ENCODE results near the gene DHX35. TPM values are rescaled to one million over a fixed set of nuclear protein-coding genes. Genes with fewer than 3 reads are reported as not detected.

DHX35 gene
- total and polyA plus RNA-seq, 2 of the 8 experiments (the other 6 are each of a cell fraction or from before 2014, with no cell fraction given), result 21.9 to 27.7 TPM

DNA sequence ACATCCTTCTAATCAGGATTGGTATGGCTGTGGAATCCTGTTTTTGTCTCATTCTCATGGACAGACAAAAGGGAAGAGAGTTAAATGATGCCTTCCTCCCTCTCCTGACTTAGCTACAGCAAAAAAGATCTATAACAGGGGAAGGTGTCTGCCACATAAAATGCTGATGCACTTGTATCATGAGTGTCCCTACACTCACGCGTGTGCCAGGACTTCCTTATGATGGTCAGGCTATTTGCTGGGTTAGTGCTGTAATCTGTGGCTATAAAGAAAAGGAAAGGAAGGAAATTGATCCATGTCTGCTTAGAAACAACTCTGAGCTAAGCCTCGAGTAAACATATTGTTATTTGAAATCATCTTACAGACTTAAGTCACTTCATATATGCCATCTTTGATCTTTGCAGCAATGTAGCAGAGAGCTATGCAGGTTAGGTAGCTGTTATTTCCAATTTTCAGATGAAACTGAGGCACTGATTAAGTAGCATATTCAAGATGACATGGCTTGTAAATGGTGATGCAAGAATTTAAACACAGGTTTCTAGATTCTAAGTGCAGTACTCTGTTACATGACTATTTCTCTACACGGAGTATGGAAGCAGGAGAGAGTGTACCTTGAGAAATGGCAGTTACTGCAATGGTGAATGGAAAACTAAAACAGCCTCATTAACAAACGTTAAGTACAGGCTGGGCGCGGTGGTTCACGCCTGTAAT is 8.4 kb upstream of the DHX35 start:
- Histone ChIP-seq H3K79me1 (ENCODE audit: low read depth, low read length) (no peaks in the 10 kb centered on the region; the same call in 1 of the 2 replicates), H2AK5ac (ENCODE audit: low read depth, low read length) (no peak overlapping the region), H3K4me3 (ENCODE audit: extremely low read depth in 1 of 4, insufficient read depth in 2 of 4, low read depth in 3 of 4, low read length in 4 of 4) (no peak overlapping the region), H3K4me2 (ENCODE audit: insufficient read depth in 1 of 2, low read depth in 2 of 2, low read length in 2 of 2) (no peak overlapping the region), H2AFZ (ENCODE audit: low read length) (no peak overlapping the region), H3K23me2 (ENCODE audit: low read depth, low read length) (no peaks in the 10 kb centered on the region), H2BK120ac (replicated peaks; ENCODE audit: low read depth, low read length) (no peak overlapping the region), H3K27ac (ENCODE audit: low read depth, low read length) (no peak overlapping the region), H4K91ac (replicated peaks; ENCODE audit: insufficient read length, low read length) (no peak overlapping the region), H3K14ac (ENCODE audit: insufficient read length) (no peak overlapping the region), H4K20me1 (replicated peaks in 1 of 2; ENCODE audit: control insufficient read depth in 1 of 2, insufficient read depth in 2 of 2, low read length in 2 of 2) (peaks cover 1 to 8% of the 10 kb centered on the region in 2 experiments), H3K18ac (ENCODE audit: extremely low read depth, low read length) (no peak overlapping the region), H3K4ac (replicated peaks; ENCODE audit: insufficient read length, low read depth, low read length) (no peak overlapping the region), H3K36me3 (ENCODE audit: control insufficient read depth in 2 of 4, insufficient read depth in 4 of 4, low read length in 3 of 4) (peaks cover 11 to 39% (median 30%) of the 10 kb centered on the region in 4 experiments; a peak in 7 of 8 replicates), H3K23ac (ENCODE audit: insufficient read length) (no peak overlapping the region), H3K9me3 (ENCODE audit: insufficient read depth in 2 of 2, low read depth in 1 of 2, low read length in 1 of 2) (no peaks in the 10 kb centered on the region), H3K9ac (replicated peaks in 1 of 4; ENCODE audit: extremely low read depth in 1 of 4, low read depth in 3 of 4, low read length in 3 of 4) (no peak overlapping the region), H3K27me3 (replicated peaks in 1 of 4; ENCODE audit: control insufficient read depth in 3 of 4, extremely low read depth in 1 of 4, insufficient read depth in 3 of 4, low read length in 3 of 4) (no peaks in the 10 kb centered on the region), H3K56ac (replicated peaks; ENCODE audit: insufficient read length, low read depth, low read length) (no peak overlapping the region), H4K5ac (ENCODE audit: insufficient read length, low read depth, low read length) (no peak overlapping the region), H3K79me2 (ENCODE audit: control insufficient read depth in 1 of 2, insufficient read depth in 2 of 2, low read length in 2 of 2) (no peaks in the 10 kb centered on the region), H2BK20ac (ENCODE audit: low read length) (no peak overlapping the region), H2BK5ac (ENCODE audit: low read depth, low read length) (no peak overlapping the region), H2BK12ac (ENCODE audit: low read depth, low read length) (no peak overlapping the region), H3K4me1 (replicated peaks in 1 of 4; ENCODE audit: control insufficient read depth in 3 of 4, insufficient read depth in 4 of 4, low read length in 3 of 4) (no peaks in the 10 kb centered on the region), H4K8ac (ENCODE audit: extremely low read depth, insufficient read depth, low read length) (no peak overlapping the region), H2BK15ac (ENCODE audit: low read length) (no peak overlapping the region)
- TF ChIP-seq BRCA1 (IDR thresholded peaks at IDR 0.05; ENCODE audit: low read depth, low read length), result no peak
- no peak for TF ChIP-seq HDAC6 (IDR thresholded peaks at IDR 0.05; ENCODE audit: low read depth, low read length)
- DNase-seq (ENCODE audit: low read depth in 1 of 2, low spot score in 2 of 2), result no peak
- CTCF ChIA-PET (ENCODE audit: partially characterized antibody), result interaction anchor here (1.7 kb wide), 1 partner anchor 12 kb away, joined by 5 read pairs; no protein-coding TSS in a partner anchor
- POLR2A ChIA-PET (ENCODE audit: partially characterized antibody), result interaction anchor here (1.3 to 1.8 kb wide), 3 partner anchors 8 to 26 kb away, joined by 3 to 10 read pairs (median 4); partner anchors contain the start of gene DHX35
- FAIRE-seq, result no peak
- WGBS, 2 experiments (ENCODE audit: extremely low coverage in 1 of 2, insufficient coverage in 1 of 2, insufficient read length in 1 of 2, insufficient replicate concordance in 2 of 2, low coverage in 1 of 2, low lambda C conversion rate in 2 of 2, missing lambda C conversion rate in 1 of 2), result 86% methylated on average over 8 of the region's 8 CpGs; no CpG with 5 or more reads in 1 of the 2 experiments
